GM23338 (cell line): Measurements from ENCODE around the gene BCAR3. TPM values are rescaled to one million over a fixed set of nuclear protein-coding genes. Genes with fewer than 3 reads are reported as not detected.

Experiments used
- ATAC-seq: fragments of 200-7000 bp; cut with Tn5 transposase; 3 replicates; pipeline ENCODE4 v1.9.1; 2020
- DNase-seq: peaks from one replicate; pipeline ENCODE4 v3.0.0-alpha.2; 2015; ENCODE audit warnings: low spot score
- H2AFZ ChIP-seq: fragments of 200-600 bp; sonication (generic); 2 replicates; pipeline ENCODE4 v1.8.0; 2016; ENCODE audit warnings: antibody characterized with exemption, mild to moderate bottlenecking, moderate library complexity
- H3F3A ChIP-seq: fragments of 200-600 bp; sonication (generic); replicated peaks from 2 replicates; pipeline ENCODE4 v1.8.0; 2017; ENCODE audit warnings: antibody characterized with exemption, mixed run types, low read depth
- H3K27ac ChIP-seq: fragments of 200-600 bp; sonication (generic); 2 replicates; pipeline ENCODE4 v1.6.1; 2016; ENCODE audit warnings: low read depth
- H3K27me3 ChIP-seq: fragments of 200-600 bp; sonication (generic); 2 replicates; pipeline ENCODE4 v1.8.0; 2016; ENCODE audit warnings: mild to moderate bottlenecking, mixed run types, moderate library complexity; ENCODE audit not compliant: insufficient read depth
- H3K36me3 ChIP-seq: fragments of 200-600 bp; sonication (generic); 2 replicates; pipeline ENCODE4 v1.8.0; 2016; ENCODE audit warnings: mild to moderate bottlenecking; ENCODE audit not compliant: insufficient read depth
- H3K4me1 ChIP-seq: fragments of 200-600 bp; sonication (generic); 2 replicates; pipeline ENCODE4 v1.8.0; 2016; ENCODE audit warnings: mild to moderate bottlenecking, moderate library complexity; ENCODE audit not compliant: insufficient read depth
- H3K4me2 ChIP-seq: fragments of 200-600 bp; sonication (generic); 2 replicates; pipeline ENCODE4 v1.7.1; 2017; ENCODE audit warnings: mixed run types
- H3K4me3 ChIP-seq: fragments of 200-600 bp; sonication (generic); 2 replicates; pipeline ENCODE4 v1.6.1; 2016; ENCODE audit warnings: mixed run types
- H3K79me2 ChIP-seq: fragments of 200-600 bp; sonication (generic); replicated peaks from 2 replicates; pipeline ENCODE4 v1.8.0; 2017; ENCODE audit warnings: mild to moderate bottlenecking; ENCODE audit not compliant: insufficient read depth
- H3K9me2 ChIP-seq: fragments of 200-600 bp; sonication (generic); 2 replicates; pipeline ENCODE4 v1.8.0; 2017; ENCODE audit not compliant: insufficient read depth
- H4K20me1 ChIP-seq: fragments of 200-600 bp; sonication (generic); replicated peaks from 2 replicates; pipeline ENCODE4 v1.8.0; 2017; ENCODE audit warnings: mild to moderate bottlenecking; ENCODE audit not compliant: insufficient read depth
- H3K27ac Mint-ChIP-seq: 2 replicates; pipeline ENCODE4 v1.8.0; 2020; ENCODE audit warnings: inconsistent platforms, mild to moderate bottlenecking, moderate library complexity, mixed read lengths
- H3K27me3 Mint-ChIP-seq: 3 replicates; pipeline ENCODE4 v1.8.0; 2022; ENCODE audit warnings: low read depth, mild to moderate bottlenecking, moderate library complexity, mixed read lengths, inconsistent platforms; ENCODE audit not compliant: insufficient read depth, poor library complexity
- H3K36me3 Mint-ChIP-seq: 3 replicates; pipeline ENCODE4 v1.8.0; 2021; ENCODE audit warnings: low read depth, mild to moderate bottlenecking, inconsistent platforms, moderate library complexity, mixed read lengths
- H3K4me1 Mint-ChIP-seq: 3 replicates; pipeline ENCODE4 v1.8.0; 2020; ENCODE audit warnings: mild to moderate bottlenecking, inconsistent platforms, mixed read lengths
- H3K4me3 Mint-ChIP-seq: 3 replicates; pipeline ENCODE4 v1.8.0; 2021; ENCODE audit warnings: moderate library complexity, mild to moderate bottlenecking, inconsistent platforms, mixed read lengths
- H3K9me3 Mint-ChIP-seq: 3 replicates; pipeline ENCODE4 v1.8.0; 2020; ENCODE audit warnings: moderate library complexity, mild to moderate bottlenecking, inconsistent platforms, mixed read lengths
- EZH2 ChIP-seq: fragments of 200-600 bp; sonication (generic); IDR thresholded peaks from one replicate; pipeline ENCODE4 v1.8.0; 2017; ENCODE audit warnings: antibody characterized with exemption, mild to moderate bottlenecking, low read depth; ENCODE audit not compliant: unreplicated experiment
- EZH2phosphoT487 ChIP-seq: fragments of 200-600 bp; sonication (generic); IDR thresholded peaks from one replicate; pipeline ENCODE4 v1.8.1; 2018; ENCODE audit warnings: antibody characterized with exemption; ENCODE audit not compliant: unreplicated experiment
- NANOG ChIP-seq: IDR thresholded peaks from 2 replicates; pipeline ENCODE4 v1.6.1; 2016; ENCODE audit warnings: antibody characterized with exemption, borderline replicate concordance
- STAT1 ChIP-seq: IDR thresholded peaks from one replicate; pipeline ENCODE4 v1.6.1; 2016; ENCODE audit warnings: antibody characterized with exemption; ENCODE audit not compliant: unreplicated experiment
- ZNF114 ChIP-seq: fragments of 250-450 bp; sonication (Bioruptor Pico); IDR thresholded peaks from 2 replicates; pipeline ENCODE4 v1.5.0; 2020; ENCODE audit warnings: mild to moderate bottlenecking, moderate library complexity
- ZNF331 ChIP-seq: fragments of 250-450 bp; sonication (Bioruptor Pico); IDR thresholded peaks from 2 replicates; pipeline ENCODE4 v1.5.0; 2020; ENCODE audit warnings: low read depth, mild to moderate bottlenecking, moderate library complexity
- polyA plus RNA-seq: library from polyadenylated mRNA; unstranded; fragments of >200 nt; fragmentation: Nextera tagmentation; extraction: Ambion mirVana; gene quantifications from 2 replicates; pipeline ENCODE4 v1.2.1, GENCODE V29; 2016
- total RNA-seq: library from RNA; depleted of rRNA; stranded (reverse); fragments of >200 nt; shearing (Covaris generic); gene quantifications from 2 replicates; pipeline ENCODE4 v1.2.3, GENCODE V29; 2014
- TF ChIP-seq, protein P1 (sequence below), 2 experiments: fragments of 200-600 bp in 1 of 2; sonication (generic) in 1 of 2; conservative IDR thresholded peaks; 2 replicates each; pipeline versions ENCODE4 v1.5.1 to v1.6.1; 2016 to 2017; ENCODE audit warnings: antibody characterized with exemption in 2 of 2, low read depth in 2 of 2, mild to moderate bottlenecking in 2 of 2, moderate library complexity in 1 of 2
- TF ChIP-seq, protein P2 (sequence below): fragments of 250-450 bp; sonication (Bioruptor Pico); IDR thresholded peaks from 2 replicates; pipeline ENCODE4 v1.5.0; 2020; ENCODE audit warnings: mild to moderate bottlenecking, moderate library complexity

Gene BCAR3
- total and polyA plus RNA-seq, 2 experiments from 2014 or later, result 5.5 to 9.7 TPM

DNA sequence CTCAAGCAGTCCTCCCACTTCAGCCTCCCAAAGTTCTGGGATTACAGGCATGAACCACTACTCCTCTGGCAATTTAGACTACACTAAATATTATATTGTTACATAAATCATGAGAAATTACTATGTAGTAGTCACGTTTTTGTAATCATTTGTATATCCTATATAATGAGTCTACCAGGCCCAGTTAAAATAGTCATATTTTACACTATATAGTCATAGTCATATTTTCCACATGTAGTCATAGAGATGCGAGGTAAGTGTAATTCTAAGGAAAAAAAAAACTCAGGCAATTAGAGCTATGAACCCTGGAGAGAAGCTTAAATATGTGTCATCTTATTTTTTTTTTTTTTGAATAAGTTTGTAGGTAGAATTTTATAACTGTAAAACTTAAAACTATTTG is 143.7 kb downstream of the BCAR3 start:
- Mint-ChIP-seq H3K4me1 (peaks cover 11% of the 10 kb centered on the region), H3K27ac (no peak overlapping the region)
- no peak overlapping the region; the same call in 1 of the 2 replicates for H3K27ac ChIP-seq

More for the DNA sequence above, 143.7 kb downstream of the BCAR3 start:
- no peaks in the 10 kb centered on the region for H3K9me3 Mint-ChIP-seq
- Histone ChIP-seq H3K4me3 (no peak overlapping the region), H3K36me3 (peaks cover 4% of the 10 kb centered on the region; the same call in 1 of the 2 replicates), H3K79me2 (no peaks in the 10 kb centered on the region; the same call in 1 of the 2 replicates), H3K4me2 (no peak overlapping the region), H4K20me1 (no peaks in the 10 kb centered on the region; the same call in 1 of the 2 replicates), H2AFZ (no peak overlapping the region), H3K4me1 (peaks cover 2% of the 10 kb centered on the region; the same call in 1 of the 2 replicates), H3F3A (no peaks in the 10 kb centered on the region), H3K9me2 (no peaks in the 10 kb centered on the region), H3K27me3 (no peaks in the 10 kb centered on the region)
- DNase-seq, result no peak
- H3K27me3 Mint-ChIP-seq, result peaks cover 3% of the 10 kb centered on the region
- H3K36me3 Mint-ChIP-seq, result peaks cover 15% of the 10 kb centered on the region; the same call in 2 of the 3 replicates
- H3K4me3 Mint-ChIP-seq, result no peak overlapping the region
- TF ChIP-seq ZNF114 (CRISPR knock-in tag) (no peak), EZH2phosphoT487 (no peak), EZH2 (no peak), NANOG (no peak), STAT1 (no peak), ZNF331 (CRISPR knock-in tag) (no peak)
- TF ChIP-seq, protein P1, sequence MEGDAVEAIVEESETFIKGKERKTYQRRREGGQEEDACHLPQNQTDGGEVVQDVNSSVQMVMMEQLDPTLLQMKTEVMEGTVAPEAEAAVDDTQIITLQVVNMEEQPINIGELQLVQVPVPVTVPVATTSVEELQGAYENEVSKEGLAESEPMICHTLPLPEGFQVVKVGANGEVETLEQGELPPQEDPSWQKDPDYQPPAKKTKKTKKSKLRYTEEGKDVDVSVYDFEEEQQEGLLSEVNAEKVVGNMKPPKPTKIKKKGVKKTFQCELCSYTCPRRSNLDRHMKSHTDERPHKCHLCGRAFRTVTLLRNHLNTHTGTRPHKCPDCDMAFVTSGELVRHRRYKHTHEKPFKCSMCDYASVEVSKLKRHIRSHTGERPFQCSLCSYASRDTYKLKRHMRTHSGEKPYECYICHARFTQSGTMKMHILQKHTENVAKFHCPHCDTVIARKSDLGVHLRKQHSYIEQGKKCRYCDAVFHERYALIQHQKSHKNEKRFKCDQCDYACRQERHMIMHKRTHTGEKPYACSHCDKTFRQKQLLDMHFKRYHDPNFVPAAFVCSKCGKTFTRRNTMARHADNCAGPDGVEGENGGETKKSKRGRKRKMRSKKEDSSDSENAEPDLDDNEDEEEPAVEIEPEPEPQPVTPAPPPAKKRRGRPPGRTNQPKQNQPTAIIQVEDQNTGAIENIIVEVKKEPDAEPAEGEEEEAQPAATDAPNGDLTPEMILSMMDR (conservative IDR thresholded peaks at IDR 0.05; ENCODE audit: low read depth in 2 of 2), result no peak
- TF ChIP-seq, protein P2, sequence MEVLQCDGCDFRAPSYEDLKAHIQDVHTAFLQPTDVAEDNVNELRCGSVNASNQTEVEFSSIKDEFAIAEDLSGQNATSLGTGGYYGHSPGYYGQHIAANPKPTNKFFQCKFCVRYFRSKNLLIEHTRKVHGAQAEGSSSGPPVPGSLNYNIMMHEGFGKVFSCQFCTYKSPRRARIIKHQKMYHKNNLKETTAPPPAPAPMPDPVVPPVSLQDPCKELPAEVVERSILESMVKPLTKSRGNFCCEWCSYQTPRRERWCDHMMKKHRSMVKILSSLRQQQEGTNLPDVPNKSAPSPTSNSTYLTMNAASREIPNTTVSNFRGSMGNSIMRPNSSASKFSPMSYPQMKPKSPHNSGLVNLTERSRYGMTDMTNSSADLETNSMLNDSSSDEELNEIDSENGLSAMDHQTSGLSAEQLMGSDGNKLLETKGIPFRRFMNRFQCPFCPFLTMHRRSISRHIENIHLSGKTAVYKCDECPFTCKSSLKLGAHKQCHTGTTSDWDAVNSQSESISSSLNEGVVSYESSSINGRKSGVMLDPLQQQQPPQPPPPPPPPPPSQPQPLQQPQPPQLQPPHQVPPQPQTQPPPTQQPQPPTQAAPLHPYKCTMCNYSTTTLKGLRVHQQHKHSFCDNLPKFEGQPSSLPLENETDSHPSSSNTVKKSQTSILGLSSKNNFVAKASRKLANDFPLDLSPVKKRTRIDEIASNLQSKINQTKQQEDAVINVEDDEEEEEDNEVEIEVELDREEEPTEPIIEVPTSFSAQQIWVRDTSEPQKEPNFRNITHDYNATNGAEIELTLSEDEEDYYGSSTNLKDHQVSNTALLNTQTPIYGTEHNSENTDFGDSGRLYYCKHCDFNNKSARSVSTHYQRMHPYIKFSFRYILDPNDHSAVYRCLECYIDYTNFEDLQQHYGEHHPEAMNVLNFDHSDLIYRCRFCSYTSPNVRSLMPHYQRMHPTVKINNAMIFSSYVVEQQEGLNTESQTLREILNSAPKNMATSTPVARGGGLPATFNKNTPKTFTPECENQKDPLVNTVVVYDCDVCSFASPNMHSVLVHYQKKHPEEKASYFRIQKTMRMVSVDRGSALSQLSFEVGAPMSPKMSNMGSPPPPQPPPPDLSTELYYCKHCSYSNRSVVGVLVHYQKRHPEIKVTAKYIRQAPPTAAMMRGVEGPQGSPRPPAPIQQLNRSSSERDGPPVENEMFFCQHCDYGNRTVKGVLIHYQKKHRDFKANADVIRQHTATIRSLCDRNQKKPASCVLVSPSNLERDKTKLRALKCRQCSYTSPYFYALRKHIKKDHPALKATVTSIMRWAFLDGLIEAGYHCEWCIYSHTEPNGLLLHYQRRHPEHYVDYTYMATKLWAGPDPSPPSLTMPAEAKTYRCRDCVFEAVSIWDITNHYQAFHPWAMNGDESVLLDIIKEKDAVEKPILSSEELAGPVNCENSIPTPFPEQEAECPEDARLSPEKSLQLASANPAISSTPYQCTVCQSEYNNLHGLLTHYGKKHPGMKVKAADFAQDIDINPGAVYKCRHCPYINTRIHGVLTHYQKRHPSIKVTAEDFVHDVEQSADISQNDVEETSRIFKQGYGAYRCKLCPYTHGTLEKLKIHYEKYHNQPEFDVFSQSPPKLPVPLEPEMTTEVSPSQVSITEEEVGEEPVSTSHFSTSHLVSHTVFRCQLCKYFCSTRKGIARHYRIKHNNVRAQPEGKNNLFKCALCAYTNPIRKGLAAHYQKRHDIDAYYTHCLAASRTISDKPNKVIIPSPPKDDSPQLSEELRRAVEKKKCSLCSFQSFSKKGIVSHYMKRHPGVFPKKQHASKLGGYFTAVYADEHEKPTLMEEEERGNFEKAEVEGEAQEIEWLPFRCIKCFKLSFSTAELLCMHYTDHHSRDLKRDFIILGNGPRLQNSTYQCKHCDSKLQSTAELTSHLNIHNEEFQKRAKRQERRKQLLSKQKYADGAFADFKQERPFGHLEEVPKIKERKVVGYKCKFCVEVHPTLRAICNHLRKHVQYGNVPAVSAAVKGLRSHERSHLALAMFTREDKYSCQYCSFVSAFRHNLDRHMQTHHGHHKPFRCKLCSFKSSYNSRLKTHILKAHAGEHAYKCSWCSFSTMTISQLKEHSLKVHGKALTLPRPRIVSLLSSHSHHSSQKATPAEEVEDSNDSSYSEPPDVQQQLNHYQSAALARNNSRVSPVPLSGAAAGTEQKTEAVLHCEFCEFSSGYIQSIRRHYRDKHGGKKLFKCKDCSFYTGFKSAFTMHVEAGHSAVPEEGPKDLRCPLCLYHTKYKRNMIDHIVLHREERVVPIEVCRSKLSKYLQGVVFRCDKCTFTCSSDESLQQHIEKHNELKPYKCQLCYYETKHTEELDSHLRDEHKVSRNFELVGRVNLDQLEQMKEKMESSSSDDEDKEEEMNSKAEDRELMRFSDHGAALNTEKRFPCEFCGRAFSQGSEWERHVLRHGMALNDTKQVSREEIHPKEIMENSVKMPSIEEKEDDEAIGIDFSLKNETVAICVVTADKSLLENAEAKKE (CRISPR knock-in tag), result no peak
- no peak for ATAC-seq
